HG03354 (cell line): ENCODE measurements around the gene SDC4.

Source experiments
- ATAC-seq: cut with Tn5 transposase; IDR thresholded peaks from one replicate; pipeline ENCODE4 v1.9.1; 2021; ENCODE audit warnings: mild to moderate bottlenecking; ENCODE audit not compliant: unreplicated experiment, poor library complexity, severe bottlenecking

SDC4 gene

DNA sequence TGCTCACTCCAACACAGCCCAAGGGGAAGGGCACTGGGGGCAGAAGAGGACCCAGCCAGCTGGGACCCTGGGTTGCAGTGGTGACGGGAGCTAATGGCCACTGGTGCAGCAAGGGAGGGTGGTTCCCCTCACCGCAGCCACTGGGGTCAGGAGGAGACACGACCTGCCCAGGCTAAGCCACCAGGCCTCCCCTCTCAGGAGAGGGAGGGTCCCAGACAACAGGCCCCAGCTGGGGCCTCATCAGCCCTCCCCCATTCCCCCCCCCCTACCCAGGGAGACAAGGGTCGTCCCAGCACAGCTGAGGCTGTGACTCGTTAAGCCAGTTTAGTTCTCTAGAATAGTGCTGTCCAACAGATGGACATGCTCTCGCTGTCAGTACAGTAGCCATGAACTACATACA, 22.9 kb downstream of the SDC4 start:
- no peak for ATAC-seq

- no peak for ATAC-seq
Observed at GRCh38 chr20:45323731-45324130, 24.5 kb downstream of the SDC4 start.

GRCh38 chr20:45322952-45323383, 25.3 kb downstream of the SDC4 start:
- ATAC-seq: no peak

DNA sequence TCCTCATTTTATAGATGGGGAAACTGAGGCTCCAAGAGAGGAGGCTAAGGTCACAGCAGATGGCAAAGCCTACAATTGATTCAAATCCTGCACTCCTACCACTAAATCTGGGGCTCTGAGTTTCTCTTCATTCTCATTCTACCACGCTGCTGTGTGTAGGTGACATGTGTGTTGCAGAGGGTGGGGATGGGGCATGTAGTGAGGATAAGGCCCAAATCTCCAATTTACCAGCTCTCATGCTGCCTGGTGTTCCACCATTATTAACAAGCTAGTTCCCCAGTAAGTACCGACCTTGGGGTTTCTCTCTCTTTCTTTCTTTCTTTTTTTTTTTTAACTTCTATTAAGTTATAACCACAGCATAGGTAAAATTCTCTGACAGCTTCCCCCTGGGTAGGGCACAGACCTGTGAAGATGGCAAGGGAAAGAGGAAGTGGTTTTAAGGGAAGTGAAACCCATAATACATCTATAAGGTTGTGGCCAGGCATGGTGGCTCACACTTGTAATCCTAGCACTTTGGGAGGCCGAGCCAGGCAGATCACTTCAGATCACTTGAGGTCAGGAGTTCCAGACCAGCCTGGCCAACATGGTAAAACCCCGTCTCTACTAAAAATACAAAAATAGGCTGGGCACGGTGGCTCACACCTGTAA, 27.2 kb downstream of the SDC4 start:
- peak; percentile 80 for ATAC-seq

GRCh38 chr20:45318948-45319347, 29.3 kb downstream of the SDC4 start:
- no peak for ATAC-seq

DNA sequence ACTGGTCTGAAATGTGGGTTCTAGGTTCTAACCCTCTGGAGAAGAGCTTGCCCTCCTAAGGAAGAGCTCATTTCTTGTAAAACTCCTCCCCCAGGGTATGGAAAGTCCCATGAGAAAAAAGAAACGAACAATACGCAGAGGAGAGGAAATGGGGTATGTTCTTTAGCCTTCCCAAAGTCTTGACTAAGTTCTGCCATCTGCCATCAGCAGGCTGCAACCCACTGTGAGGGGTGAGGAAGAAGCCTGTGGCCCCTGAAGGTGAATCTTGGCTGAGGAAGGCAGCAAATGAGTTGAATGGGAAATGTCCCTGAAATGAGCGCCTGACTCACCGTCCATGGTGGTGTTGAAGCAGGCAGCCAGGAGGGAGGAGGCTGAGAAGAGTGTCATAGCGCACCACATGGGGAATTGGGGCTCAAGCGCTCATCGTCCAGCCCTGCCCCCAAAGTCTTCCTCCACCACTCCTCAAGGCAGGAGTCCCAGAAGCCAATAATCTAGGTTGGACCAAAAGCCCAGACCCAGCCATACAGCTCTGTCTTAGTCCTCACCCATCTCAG, 29.8 kb downstream of the SDC4 start:
- no peak for ATAC-seq

- ATAC-seq: no peak
Observed at GRCh38 chr20:45317826-45318225, 30.4 kb downstream of the SDC4 start.

- no peak for ATAC-seq
Observed at GRCh38 chr20:45316150-45317080, 31.8 kb downstream of the SDC4 start.

GRCh38 chr20:45315672-45316071, 32.6 kb downstream of the SDC4 start:
- no peak for ATAC-seq

- ATAC-seq: no peak
Observed at GRCh38 chr20:45313943-45314342, 34.3 kb downstream of the SDC4 start.

GRCh38 chr20:45313065-45313695, 35.0 kb downstream of the SDC4 start:
- ATAC-seq: no peak

DNA sequence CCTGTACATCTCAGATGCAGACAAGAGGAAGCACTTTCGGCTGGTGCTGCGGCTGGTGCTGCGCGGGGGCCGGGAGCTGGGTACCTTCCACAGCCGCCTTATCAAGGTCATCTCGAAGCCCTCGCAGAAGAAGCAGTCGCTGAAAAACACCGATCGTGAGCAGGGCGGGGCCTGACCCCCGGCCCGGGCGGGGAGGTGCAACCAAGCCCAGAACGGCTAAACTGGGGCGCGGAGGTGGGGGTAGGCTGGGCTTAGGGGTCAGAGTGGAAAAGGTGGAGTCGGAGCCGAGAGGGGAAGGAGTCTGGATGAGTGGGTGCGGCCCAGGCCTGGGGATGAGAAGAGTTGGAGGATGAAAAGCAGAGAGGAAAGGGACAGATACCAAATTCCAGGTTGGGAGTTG, 36.0 kb downstream of the SDC4 start:
- ATAC-seq: no peak

DNA sequence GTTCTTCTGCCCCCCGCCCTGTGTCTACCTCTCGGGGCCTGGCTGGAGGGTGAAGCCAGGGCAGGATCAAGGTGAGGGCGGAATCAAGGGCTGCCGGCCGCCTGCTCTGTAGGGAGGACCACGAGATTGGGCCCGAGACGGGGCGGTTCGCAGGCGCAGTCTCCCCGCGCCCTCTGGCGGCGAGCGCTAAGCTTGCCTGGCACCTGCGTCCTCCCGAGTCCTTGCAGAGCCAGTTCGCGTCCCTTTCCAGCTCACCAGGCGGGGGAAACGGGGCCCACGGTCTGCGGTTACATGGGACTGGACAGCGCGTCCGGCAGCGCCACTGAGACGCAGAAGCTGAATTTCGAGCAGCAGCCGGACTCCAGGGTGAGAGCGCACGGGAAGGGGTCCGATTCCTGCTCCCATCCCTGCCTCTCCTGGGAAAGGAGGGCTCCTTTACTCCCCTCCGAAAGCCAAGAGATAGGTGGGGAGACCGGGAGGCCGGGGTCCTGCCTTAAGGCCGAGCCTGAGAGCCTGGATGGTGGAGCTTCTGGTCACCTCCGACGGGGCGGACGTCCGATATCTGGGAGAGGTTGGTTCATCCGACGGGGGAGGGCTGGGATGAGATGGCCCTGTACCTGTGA, 36.5 kb downstream of the SDC4 start:
- no peak for ATAC-seq

DNA sequence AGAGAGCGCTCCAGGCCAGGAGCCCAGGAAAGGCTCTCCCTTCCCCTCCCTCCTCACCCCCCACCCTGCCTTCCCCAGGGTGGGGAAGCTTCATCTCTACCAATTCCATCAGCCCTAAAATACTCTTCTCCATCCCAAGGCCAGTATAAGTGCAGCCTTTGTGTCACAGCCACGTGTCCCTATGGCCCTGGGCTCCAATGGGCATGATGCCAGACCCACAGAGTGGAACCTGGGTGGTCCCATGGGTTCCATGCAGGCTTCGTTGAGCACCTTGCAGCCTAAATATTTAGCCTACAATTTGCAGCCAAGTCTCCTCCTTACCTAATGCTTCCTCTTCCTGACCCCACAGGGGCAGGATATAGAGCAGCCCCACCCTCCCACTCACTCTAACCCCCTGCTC, 39.1 kb downstream of the SDC4 start:
- no peak for ATAC-seq

GRCh38 chr20:45308117-45308778, 40.0 kb downstream of the SDC4 start, which contains the start of gene MATN4:
Gene MATN4 (minus strand): TSS chr20:45308299. CDS start chr20:45305582, 2,717 bp downstream.
- no peak for ATAC-seq

DNA sequence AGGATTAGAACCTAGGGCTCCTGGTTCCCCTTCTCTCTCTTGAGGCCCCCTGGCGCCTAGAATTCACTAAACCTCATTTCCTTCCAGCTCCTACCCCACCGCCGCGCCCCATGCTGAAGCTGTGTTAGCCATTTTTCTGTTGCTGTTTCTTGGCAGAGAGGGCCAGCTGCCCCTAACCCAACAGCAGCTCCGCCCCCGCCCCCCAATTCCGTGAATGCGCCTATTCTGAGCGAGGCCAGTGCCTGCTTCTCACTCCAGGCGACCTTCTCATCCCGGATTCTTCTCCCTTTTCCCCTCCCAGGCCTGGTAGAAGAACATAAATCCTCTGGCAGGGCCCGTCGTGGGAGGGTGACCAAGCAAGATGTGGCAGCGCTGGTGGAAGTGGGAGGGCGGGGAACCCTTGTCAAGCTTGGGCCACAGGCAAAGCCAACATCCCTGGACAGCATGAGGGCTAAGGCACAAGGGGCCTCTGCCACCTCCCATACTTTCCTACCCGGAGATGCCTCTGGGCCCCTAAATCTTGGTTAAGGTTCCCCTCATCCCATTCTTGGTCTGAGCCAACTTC, 41.1 kb downstream of the SDC4 start:
- no peak for ATAC-seq

GRCh38 chr20:45306431-45306982, 41.7 kb downstream of the SDC4 start, which contains the start of gene RBPJL:
Gene RBPJL (plus strand): TSS chr20:45306840. CDS start chr20:45306923, 83 bp downstream.
- ATAC-seq: no peak

DNA sequence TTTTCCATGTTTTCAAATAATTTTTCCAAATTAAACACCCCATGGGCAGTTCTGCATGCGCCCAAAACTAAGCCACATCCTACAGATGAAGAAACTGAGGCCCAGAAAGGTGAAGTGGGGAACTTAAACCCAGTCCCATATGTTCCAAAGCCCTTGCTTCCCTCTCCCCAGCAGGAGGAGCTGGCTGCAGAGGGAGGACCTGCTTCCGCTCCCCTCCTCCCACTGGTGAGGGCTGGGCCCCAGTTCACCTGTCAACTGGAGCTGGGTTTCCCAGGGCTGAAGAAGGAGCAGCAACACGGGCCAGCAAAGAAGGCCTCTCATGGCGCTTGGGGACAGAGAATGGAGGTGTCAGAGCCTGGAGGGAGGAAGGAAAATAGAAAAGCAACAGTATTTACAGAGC, 43.0 kb downstream of the SDC4 start:
- no peak for ATAC-seq
